GM18498 (cell line): ENCODE data around the gene ARHGEF37.
"Not testable (repeated sequence)": the region's sequence is repeated elsewhere in the genome, so short reads cannot be mapped to it uniquely, and the experiment has no call there.

Source experiments
- ATAC-seq: cut with Tn5 transposase; IDR thresholded peaks from one replicate; pipeline ENCODE4 v1.9.1; 2021; ENCODE audit warnings: mild to moderate bottlenecking, moderate library complexity; ENCODE audit not compliant: unreplicated experiment

Gene ARHGEF37

DNA sequence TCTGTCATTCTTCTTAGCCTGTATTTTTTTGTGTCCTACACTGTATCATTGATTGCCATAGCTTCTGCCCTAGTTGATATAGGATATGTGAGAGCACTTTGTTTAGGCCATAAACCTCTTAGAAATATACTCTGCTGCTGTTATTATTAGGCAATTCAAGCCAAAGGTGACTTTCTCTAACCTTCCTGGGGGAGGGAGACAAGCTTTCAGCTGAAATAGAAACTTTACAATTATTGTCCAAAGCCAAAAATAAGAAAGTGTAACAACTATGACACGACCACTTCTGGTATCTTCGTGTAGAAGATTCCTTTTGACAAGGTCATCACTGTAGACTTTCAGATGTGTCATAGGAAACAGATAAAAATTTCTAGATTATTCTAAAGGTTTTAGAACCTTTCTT lies 17.8 kb upstream of the ARHGEF37 start:
- ATAC-seq, result no peak

DNA sequence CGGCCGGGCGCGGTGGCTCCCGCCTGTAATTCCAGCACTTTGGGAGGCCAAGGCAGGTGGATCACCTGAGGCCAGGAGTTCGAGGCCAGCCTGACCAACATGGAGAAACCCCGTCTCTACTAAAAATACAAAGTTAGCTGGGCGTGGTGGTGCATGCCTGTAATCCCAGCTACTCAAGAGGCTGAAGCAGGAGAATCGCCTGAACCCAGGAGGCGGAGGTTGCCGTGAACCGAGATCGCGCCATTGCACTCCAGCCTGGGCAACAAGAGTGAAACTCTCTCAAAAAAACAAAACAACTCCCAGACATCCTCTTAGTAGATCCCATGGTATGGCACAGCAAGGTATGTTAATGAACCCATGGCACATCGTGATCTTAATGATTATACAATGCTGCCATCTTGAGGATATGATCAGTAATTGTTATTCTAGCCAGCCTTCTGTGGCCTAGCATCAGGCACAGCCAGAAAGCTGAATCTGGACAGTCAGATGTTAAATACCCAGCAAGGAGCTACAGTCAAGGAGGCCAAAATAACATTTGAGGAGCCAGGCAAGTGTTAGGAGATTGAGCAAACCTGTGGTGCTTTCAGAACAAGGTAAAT lies 16.7 kb upstream of the ARHGEF37 start:
- ATAC-seq, result peak; percentile 91

- ATAC-seq, result no peak
Measured at GRCh38 chr5:149567226-149567625, 14.1 kb upstream of the ARHGEF37 start.

- ATAC-seq, result no peak
Measured at GRCh38 chr5:149572170-149572569, 9.1 kb upstream of the ARHGEF37 start.

GRCh38 chr5:149572576-149573231 lies 8.6 kb upstream of the ARHGEF37 start:
- ATAC-seq, result no peak

- ATAC-seq, result no peak
Measured at GRCh38 chr5:149575131-149575530, 6.2 kb upstream of the ARHGEF37 start.

GRCh38 chr5:149576021-149576420 lies 5.3 kb upstream of the ARHGEF37 start:
- no peak for ATAC-seq

DNA sequence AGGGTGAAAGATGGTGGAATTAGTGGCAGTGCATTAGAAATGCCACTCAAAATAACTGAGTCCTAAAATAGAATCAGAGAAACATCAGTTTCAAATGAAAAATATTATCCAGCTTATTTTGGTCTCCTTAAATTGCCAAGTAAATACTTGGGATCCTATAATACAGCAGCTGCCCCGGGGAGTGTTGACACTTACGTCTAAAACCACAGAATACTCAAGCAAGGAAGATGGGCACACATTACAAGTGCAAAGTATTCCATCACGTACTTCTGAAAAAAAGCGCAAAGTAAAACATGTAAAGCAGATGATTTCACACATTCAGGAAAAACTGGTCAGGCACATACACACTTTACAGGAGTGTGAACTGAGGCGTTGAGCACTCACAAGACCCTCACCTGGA lies 2.4 kb upstream of the ARHGEF37 start:
- ATAC-seq, result no peak

DNA sequence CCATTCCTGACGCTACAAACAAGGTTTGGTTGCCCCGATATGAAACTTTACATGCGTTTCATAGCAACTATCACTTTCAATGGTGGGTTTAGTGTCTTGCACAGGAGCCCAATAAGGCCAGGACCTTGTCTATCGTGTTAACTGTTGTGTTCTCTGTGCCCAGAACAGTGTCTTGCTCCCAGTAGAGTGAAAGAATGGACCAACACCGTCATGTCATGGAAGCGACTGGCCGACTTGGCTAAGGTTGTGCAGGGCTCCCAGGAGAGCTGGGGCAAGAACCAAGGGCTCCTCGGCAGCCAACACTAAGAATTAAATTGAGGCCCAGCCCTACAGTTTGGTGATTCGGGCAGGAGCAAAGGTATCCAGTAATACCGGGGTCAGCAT lies 498 bp upstream of the ARHGEF37 start:
- ATAC-seq, result no peak

GRCh38 chr5:149581931-149582768 lies 852 bp downstream of the ARHGEF37 start:
- no peak for ATAC-seq

DNA sequence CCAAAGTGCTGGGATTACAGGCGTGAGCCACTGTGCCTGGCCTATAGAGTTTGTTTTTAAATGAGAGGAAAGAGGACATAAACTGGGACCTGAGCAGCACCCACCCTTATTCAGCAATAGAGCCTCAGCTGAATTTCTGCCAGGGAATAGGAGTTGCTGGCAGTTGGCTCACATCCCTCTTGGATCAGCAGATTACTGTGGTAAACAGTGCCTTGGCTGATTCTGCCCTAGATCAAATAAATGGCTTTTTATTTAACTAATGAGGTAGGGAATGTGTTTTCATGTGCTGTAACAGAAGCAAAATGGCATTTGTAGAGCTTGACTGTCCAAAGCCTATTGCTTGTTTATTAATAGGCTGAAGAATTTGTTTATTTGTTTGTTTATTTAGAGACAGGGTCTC lies 2.1 kb downstream of the ARHGEF37 start:
- no peak for ATAC-seq

GRCh38 chr5:149584121-149584520 lies 2.8 kb downstream of the ARHGEF37 start:
- no peak for ATAC-seq

GRCh38 chr5:149585910-149586309 lies 4.6 kb downstream of the ARHGEF37 start:
- ATAC-seq, result no peak

DNA sequence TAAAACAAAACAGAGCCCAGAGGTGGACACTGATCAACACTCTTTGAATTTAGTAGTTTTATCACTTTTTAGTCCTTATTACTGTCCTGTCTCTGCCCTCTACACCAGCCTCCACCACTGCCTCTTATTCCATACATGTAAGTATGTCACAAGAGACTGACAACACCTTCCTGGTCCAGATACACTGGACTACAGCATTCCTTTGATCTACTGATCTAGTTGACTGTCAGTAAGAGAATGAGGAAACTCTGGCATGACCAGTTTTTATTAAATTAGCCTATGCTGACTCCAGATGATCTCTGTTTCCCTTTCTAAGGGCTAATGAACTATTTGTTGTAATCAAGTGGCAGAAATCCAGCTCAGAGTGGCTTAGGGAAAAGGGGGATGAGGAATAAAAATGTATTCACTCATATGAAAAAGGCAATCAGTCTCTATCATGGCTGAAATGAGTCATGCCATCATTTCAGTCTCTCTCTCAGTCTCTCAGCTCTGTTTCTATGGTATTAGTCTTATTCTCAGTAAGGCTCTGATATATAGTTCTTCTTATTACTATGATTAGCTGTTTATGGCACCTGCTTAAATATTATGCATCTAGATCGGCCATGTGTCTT lies 5.5 kb downstream of the ARHGEF37 start:
- ATAC-seq, result no peak

GRCh38 chr5:149588936-149589335 lies 7.6 kb downstream of the ARHGEF37 start:
- no peak for ATAC-seq

DNA sequence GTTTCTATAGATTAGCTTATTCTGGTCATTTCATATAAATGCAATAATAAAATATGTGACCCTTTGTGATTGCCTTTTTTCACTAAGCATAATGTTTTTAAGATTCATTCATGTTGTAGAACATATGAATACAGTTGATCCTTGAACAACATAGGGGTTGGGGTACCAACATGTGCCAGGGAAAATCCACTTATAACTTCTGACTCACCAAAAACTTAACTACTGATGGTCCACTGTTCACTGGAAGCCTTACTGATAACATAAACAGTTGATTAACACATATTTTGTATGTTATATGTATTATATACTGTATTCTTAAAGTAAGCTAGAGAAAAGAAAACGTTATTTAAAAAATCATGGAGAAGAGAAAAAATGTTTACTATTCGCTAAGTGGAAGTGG lies 12.1 kb downstream of the ARHGEF37 start:
- no peak for ATAC-seq

- ATAC-seq, result no peak
Measured at GRCh38 chr5:149594206-149594895, 13.1 kb downstream of the ARHGEF37 start.

DNA sequence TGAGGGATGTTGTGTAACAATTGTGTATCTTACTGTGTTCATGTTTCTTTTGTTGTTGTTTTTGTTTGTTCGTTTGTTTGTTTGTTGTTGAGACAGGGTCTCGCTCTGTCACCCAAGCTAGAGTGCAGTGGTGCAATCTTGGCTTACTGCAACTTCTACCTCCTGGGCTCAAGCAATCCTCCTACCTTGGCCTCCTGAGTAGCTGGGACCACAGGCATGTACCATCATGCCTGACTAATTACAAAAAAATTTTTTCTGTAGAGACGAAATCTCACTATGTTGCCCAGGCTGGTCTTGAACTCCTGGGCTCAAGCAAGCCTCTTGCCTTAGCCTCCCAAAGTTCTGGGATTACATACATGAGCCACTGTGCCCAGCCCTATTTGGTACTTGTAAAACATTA lies 13.8 kb downstream of the ARHGEF37 start:
- not testable (repeated sequence) for ATAC-seq

DNA sequence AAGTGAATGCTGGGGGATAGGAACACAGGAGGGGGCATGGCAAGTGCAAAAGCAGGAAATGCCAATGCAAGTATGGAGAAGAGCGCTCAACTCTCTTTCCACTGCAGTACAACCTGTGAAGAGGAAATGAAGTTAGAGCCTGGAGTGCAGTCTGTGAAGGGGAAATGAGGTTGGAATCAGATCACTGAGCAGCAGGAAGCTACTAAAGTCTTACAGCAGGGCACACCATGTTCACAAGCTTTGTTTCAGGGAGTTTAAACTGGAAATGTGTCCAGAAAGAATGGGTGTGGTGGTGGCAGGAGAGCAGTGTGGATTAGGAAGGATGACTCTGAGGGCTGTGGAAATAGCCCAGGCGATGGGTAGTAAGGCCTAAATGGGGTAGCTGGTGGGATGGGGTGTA lies 15.4 kb downstream of the ARHGEF37 start:
- no peak for ATAC-seq

GRCh38 chr5:149597618-149598017 lies 16.3 kb downstream of the ARHGEF37 start:
- no peak for ATAC-seq

- not testable (repeated sequence) for ATAC-seq
Measured at GRCh38 chr5:149598234-149598633, 16.9 kb downstream of the ARHGEF37 start.
